ENCODE results near the gene FTCDNL1. TPM values are rescaled to one million over a fixed set of nuclear protein-coding genes. Genes with fewer than 3 reads are reported as not detected.
A peak's percentile ranks its signal among the peaks of the same experiment; 100 is the strongest.

The FTCDNL1 gene
- polyA plus RNA-seq, 2 of the 4 experiments (the other 2 are of a cell fraction) = 2.1 to 5.2 TPM

DNA sequence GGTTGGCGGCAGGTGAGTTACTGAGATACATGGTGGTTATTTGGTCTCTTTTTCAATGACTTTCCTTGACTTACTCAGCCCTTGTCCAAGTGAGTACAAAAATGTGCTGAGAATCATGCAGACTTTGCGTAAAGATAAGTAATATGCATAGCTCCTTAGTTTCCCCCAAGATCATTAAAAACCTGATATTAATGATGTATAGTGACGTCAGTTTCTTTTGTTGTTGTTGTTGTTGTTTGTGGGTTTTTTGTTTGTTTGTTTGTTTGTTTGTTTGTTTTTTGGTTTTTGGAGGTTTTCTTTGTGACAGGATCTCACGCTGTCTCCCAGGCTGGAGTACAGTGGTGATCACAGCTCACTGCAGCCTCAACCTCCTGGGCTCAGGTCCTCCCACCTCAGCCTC, 14.9 kb upstream of the FTCDNL1 start:
- Histone ChIP-seq H3K4me2 (no peak overlapping the region), H3K27ac (no peak overlapping the region), H3K4me3 (no peak overlapping the region), H3K9me3 (no peaks in the 10 kb centered on the region), H3K4me1 (no peaks in the 10 kb centered on the region)
- CTCF ChIA-PET = interaction anchor here (0.8 to 1.7 kb wide), 3 partner anchors 12 to 162 kb away, joined by 3 to 4 read pairs (median 4); no protein-coding TSS in a partner anchor
- ATAC-seq = no peak
- TF ChIP-seq, protein P1, sequence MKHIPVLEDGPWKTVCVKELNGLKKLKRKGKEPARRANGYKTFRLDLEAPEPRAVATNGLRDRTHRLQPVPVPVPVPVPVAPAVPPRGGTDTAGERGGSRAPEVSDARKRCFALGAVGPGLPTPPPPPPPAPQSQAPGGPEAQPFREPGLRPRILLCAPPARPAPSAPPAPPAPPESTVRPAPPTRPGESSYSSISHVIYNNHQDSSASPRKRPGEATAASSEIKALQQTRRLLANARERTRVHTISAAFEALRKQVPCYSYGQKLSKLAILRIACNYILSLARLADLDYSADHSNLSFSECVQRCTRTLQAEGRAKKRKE (CRISPR knock-in tag; IDR thresholded peaks at IDR 0.05; ENCODE audit: low read depth) = no peak
- TF ChIP-seq GATA3 (IDR thresholded peaks at IDR 0.05; ENCODE audit: borderline replicate concordance) (no peak), MYC (IDR thresholded peaks at IDR 0.05; ENCODE audit: borderline replicate concordance, low read length) (no peak), POLR2AphosphoS2 (conservative IDR thresholded peaks at IDR 0.05; ENCODE audit: low read length) (no peak), TFCP2L1 (CRISPR knock-in tag; IDR thresholded peaks at IDR 0.05) (no peak), MAZ (IDR thresholded peaks at IDR 0.05; ENCODE audit: borderline replicate concordance, low read depth, low read length) (no peak), HDAC2 (IDR thresholded peaks at IDR 0.05) (no peak), ZFP36 (IDR thresholded peaks at IDR 0.05; ENCODE audit: borderline replicate concordance, partially characterized antibody) (no peak), CBX2 (IDR thresholded peaks at IDR 0.05; ENCODE audit: borderline replicate concordance, low read depth) (no peak), KDM1A (IDR thresholded peaks at IDR 0.05; ENCODE audit: low read depth) (no peak), HOXA7 (CRISPR knock-in tag; IDR thresholded peaks at IDR 0.05) (no peak), EHF (CRISPR knock-in tag; IDR thresholded peaks at IDR 0.05) (no peak), EHMT2 (IDR thresholded peaks at IDR 0.05; ENCODE audit: low read depth) (no peak), ESRRA (IDR thresholded peaks at IDR 0.05; ENCODE audit: borderline replicate concordance, low read length) (no peak), JUNB (IDR thresholded peaks at IDR 0.05) (no peak), NFE2L2 (conservative IDR thresholded peaks at IDR 0.05; ENCODE audit: low read length) (no peak)
- TF ChIP-seq, protein P2, sequence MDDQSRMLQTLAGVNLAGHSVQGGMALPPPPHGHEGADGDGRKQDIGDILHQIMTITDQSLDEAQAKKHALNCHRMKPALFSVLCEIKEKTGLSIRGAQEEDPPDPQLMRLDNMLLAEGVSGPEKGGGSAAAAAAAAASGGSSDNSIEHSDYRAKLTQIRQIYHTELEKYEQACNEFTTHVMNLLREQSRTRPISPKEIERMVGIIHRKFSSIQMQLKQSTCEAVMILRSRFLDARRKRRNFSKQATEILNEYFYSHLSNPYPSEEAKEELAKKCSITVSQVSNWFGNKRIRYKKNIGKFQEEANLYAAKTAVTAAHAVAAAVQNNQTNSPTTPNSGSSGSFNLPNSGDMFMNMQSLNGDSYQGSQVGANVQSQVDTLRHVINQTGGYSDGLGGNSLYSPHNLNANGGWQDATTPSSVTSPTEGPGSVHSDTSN (IDR thresholded peaks at IDR 0.05) = no peak
- TF ChIP-seq, protein P3, sequence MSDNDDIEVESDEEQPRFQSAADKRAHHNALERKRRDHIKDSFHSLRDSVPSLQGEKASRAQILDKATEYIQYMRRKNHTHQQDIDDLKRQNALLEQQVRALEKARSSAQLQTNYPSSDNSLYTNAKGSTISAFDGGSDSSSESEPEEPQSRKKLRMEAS (IDR thresholded peaks at IDR 0.05) = no peak
- POLR2A ChIA-PET = interaction anchor here (0.5 kb wide), 1 partner anchor 20 kb away, joined by 8 read pairs; no protein-coding TSS in a partner anchor
- no peak for FAIRE-seq
- no peak for DNase-seq (ENCODE audit: low read depth in 1 of 2, low spot score in 1 of 2)
- 76% methylated on average over 4 of the region's 4 CpGs for WGBS (ENCODE audit: missing lambda C conversion rate)

DNA sequence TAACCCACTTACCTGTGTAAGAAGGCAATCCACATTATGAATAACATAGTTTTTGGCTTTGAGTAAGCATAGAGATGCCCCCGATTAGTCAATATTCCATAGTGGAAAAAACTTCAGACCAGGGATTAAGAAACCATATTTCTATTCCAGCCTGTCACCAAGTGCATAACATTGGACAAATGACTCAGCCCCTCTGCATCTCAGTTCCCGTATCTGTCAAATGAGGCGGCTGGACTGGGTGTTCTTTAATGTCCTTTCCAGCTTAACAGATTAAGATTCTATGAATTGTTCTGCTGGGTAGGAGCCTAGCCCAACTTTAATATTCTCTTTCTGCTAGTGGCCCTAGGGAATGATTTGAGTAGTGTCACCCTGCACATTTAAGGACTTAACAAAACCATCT, 11.8 kb upstream of the FTCDNL1 start:
- POLR2A ChIA-PET = no interaction called here
- Histone ChIP-seq H3K4me1 (no peaks in the 10 kb centered on the region), H3K4me2 (no peak overlapping the region), H3K27ac (no peak overlapping the region), H3K4me3 (no peak overlapping the region), H3K9me3 (no peaks in the 10 kb centered on the region)
- ATAC-seq (peak in 1 of 2 experiments; percentile 56; a peak in 1 of 6 replicates), DNase-seq (ENCODE audit: low read depth in 1 of 2, low spot score in 1 of 2) (no peak), FAIRE-seq (no peak)
- TF ChIP-seq, protein P4, sequence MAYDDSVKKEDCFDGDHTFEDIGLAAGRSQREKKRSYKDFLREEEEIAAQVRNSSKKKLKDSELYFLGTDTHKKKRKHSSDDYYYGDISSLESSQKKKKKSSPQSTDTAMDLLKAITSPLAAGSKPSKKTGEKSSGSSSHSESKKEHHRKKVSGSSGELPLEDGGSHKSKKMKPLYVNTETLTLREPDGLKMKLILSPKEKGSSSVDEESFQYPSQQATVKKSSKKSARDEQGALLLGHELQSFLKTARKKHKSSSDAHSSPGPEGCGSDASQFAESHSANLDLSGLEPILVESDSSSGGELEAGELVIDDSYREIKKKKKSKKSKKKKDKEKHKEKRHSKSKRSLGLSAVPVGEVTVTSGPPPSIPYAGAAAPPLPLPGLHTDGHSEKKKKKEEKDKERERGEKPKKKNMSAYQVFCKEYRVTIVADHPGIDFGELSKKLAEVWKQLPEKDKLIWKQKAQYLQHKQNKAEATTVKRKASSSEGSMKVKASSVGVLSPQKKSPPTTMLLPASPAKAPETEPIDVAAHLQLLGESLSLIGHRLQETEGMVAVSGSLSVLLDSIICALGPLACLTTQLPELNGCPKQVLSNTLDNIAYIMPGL (CRISPR knock-in tag; IDR thresholded peaks at IDR 0.05; ENCODE audit: borderline replicate concordance) = no peak
- TF ChIP-seq ZC3H11A (IDR thresholded peaks at IDR 0.05) (no peak), ZNF302 (CRISPR knock-in tag; IDR thresholded peaks at IDR 0.05) (no peak), HDAC2 (IDR thresholded peaks at IDR 0.05) (no peak), KDM1A (IDR thresholded peaks at IDR 0.05; ENCODE audit: low read depth) (no peak)
- TF ChIP-seq, protein P5, sequence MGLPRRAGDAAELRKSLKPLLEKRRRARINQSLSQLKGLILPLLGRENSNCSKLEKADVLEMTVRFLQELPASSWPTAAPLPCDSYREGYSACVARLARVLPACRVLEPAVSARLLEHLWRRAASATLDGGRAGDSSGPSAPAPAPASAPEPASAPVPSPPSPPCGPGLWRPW (IDR thresholded peaks at IDR 0.05) = no peak
- TF ChIP-seq, protein P6, sequence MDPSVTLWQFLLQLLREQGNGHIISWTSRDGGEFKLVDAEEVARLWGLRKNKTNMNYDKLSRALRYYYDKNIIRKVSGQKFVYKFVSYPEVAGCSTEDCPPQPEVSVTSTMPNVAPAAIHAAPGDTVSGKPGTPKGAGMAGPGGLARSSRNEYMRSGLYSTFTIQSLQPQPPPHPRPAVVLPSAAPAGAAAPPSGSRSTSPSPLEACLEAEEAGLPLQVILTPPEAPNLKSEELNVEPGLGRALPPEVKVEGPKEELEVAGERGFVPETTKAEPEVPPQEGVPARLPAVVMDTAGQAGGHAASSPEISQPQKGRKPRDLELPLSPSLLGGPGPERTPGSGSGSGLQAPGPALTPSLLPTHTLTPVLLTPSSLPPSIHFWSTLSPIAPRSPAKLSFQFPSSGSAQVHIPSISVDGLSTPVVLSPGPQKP (IDR thresholded peaks at IDR 0.05; ENCODE audit: low read depth, low read length) = no peak
- CTCF ChIA-PET = interaction anchor here (1.3 to 1.5 kb wide), 3 partner anchors 8 to 158 kb away, joined by 3 to 5 read pairs (median 5); no protein-coding TSS in a partner anchor
- WGBS (ENCODE audit: missing lambda C conversion rate) = 30% methylated on average over 3 of the region's 3 CpGs

All from A549 (cell line).